ENCODE measurements around the gene IGSF3.

Gene IGSF3

DNA sequence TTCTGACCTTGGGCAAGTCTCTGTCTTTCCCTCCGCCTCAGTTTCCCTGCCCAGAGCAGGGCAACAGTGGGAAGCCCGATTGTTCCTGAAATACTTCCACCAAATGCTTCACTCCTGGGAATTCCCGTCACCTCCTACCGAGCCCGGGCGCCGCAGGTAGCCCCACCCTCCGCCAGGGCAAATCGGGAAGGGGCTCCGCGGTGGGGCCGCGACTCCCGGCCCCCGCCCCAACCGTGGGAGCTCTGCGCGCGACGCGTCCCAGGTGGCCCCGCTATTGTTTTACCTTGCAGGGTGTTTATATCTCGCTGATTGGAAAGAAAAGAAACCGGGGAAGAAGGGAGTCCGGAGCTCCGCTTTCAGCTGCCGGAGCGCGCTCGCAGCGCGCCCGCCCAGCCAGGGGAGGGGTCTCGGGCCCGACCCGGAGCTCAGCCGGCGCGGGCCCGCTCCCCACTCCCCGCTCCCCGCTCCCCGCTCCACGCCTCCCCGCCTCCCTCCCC is 407 bp downstream of the IGSF3 start:
- Histone ChIP-seq H2BK120ac (ENCODE audit: insufficient read depth, low read length, poor library complexity) (peak overlapping the region; percentile 90), H2BK5ac (ENCODE audit: low read depth, low read length, poor library complexity) (peak overlapping the region; percentile 87), H3K79me1 (ENCODE audit: low read length) (peaks cover 11% of the 10 kb centered on the region), H3K9ac (ENCODE audit: low read length) (peak overlapping the region; percentile 23), H3K4ac (ENCODE audit: low read depth, low read length) (peak overlapping the region; percentile 41), H3K9me3 (ENCODE audit: insufficient read depth, low read depth, low read length) (no peaks in the 10 kb centered on the region), H3K4me2 (ENCODE audit: low read length) (peak overlapping the region; percentile 76), H4K12ac (ENCODE audit: low read depth, low read length) (peak overlapping the region; percentile 0), H3K79me2 (ENCODE audit: control insufficient read depth, insufficient read depth, low read length, poor library complexity) (peaks cover 20% of the 10 kb centered on the region), H4K91ac (ENCODE audit: low read depth, low read length) (peak overlapping the region; percentile 86), H3K18ac (ENCODE audit: low read length) (peak overlapping the region; percentile 51), H3K4me3 (ENCODE audit: low read depth, low read length) (peak overlapping the region; percentile 74), H2AK5ac (ENCODE audit: low read length) (peak overlapping the region; percentile 26), H3K27me3 (ENCODE audit: insufficient read depth, low read length) (no peaks in the 10 kb centered on the region), H3K14ac (ENCODE audit: low read length) (peak overlapping the region; percentile 86), H3K27ac (ENCODE audit: low read depth, low read length) (peak overlapping the region; percentile 65), H3K36me3 (ENCODE audit: control insufficient read depth in 1 of 2, insufficient read depth in 2 of 2, low read length in 2 of 2) (peaks cover 2 to 6% of the 10 kb centered on the region in 2 experiments), H4K8ac (ENCODE audit: low read depth, low read length) (peak overlapping the region; percentile 81), H2AFZ (ENCODE audit: insufficient read depth, low read length, poor library complexity) (peak overlapping the region; percentile 1), H3K23ac (ENCODE audit: low read length) (no peak overlapping the region), H2BK12ac (ENCODE audit: low read length) (peak overlapping the region; percentile 46), H3K4me1 (ENCODE audit: control insufficient read depth in 1 of 2, insufficient read depth in 2 of 2, low read length in 2 of 2) (peaks cover 20% of the 10 kb centered on the region in 2 experiments)
- no CpG with 5 or more reads among the region's 45 CpGs for WGBS (ENCODE audit: extremely low coverage, insufficient coverage, insufficient read length)
- DNase-seq = peak; percentile 19 to 52

DNA sequence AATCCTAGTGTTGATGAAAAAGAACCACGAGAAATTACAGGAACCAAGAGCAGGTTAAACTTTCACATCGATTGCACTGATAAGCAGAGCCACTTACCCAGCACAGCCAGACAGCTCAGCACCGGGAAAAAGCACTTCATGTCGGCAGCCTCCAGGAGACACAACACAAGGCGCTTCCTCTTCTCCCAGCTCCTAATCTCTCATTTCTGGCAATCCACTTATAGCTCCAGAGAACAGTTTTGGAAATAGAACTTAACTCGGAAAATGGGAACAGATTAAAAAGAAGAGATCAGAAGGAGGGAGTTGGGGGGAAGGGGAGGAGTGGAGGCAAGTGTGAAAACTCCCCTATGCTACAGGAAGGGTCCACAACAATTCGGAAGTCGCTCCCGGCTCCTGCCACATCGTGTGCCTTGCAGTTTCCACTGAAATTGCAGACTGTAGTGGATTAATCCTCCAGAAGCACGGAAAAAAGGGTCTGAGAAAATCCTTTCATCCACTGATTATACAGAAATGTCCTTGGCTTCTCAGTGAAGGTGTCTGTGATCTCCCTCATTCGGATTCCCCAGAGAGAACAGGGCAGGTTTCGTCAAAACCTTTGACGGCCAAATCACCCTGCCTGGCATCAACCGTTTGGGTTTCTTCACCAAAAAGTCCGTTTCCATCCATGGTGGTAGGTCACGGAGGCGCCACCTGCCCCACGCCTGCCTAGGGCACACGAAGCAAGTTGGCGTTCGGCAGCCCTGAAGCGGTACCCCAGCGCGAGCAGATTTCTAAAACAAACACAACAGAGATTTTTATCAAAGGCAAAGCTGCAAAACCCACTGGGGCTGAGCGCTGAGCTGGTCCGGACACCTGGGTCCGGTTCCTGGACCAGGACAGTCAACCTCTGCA is 1.1 kb downstream of the IGSF3 start:
- peak overlapping the region; percentile 76 for H3K4me2 ChIP-seq (ENCODE audit: low read length)
- H3K9ac ChIP-seq (ENCODE audit: low read length) = peak overlapping the region; percentile 23
- H3K4ac ChIP-seq (ENCODE audit: low read depth, low read length) = peak overlapping the region; percentile 87
- H2AK5ac ChIP-seq (ENCODE audit: low read length) = peak overlapping the region; percentile 26
- H3K4me3 ChIP-seq (ENCODE audit: low read depth, low read length) = peak overlapping the region; percentile 74
- peak overlapping the region; percentile 51 for H3K18ac ChIP-seq (ENCODE audit: low read length)
- DNase-seq = peak in 1 of 2 donors; percentile 28
- peak overlapping the region; percentile 90 for H2BK120ac ChIP-seq (ENCODE audit: insufficient read depth, low read length, poor library complexity)
- H2BK12ac ChIP-seq (ENCODE audit: low read length) = peak overlapping the region; percentile 46
- H3K9me3 ChIP-seq (ENCODE audit: insufficient read depth, low read depth, low read length) = no peaks in the 10 kb centered on the region
- H4K91ac ChIP-seq (ENCODE audit: low read depth, low read length) = peak overlapping the region; percentile 86
- peaks cover 20% of the 10 kb centered on the region in 2 experiments for H3K4me1 ChIP-seq (ENCODE audit: control insufficient read depth in 1 of 2, insufficient read depth in 2 of 2, low read length in 2 of 2)
- no peaks in the 10 kb centered on the region for H3K27me3 ChIP-seq (ENCODE audit: insufficient read depth, low read length)
- peak overlapping the region; percentile 81 for H4K8ac ChIP-seq (ENCODE audit: low read depth, low read length)
- H2BK5ac ChIP-seq (ENCODE audit: low read depth, low read length, poor library complexity) = peak overlapping the region; percentile 87
- peak overlapping the region; percentile 65 for H3K27ac ChIP-seq (ENCODE audit: low read depth, low read length)
- no peak overlapping the region for H3K23ac ChIP-seq (ENCODE audit: low read length)
- H3K79me2 ChIP-seq (ENCODE audit: control insufficient read depth, insufficient read depth, low read length, poor library complexity) = peaks cover 20% of the 10 kb centered on the region
- peak overlapping the region; percentile 0 for H4K12ac ChIP-seq (ENCODE audit: low read depth, low read length)
- H2AFZ ChIP-seq (ENCODE audit: insufficient read depth, low read length, poor library complexity) = peak overlapping the region; percentile 1
- H3K14ac ChIP-seq (ENCODE audit: low read length) = peak overlapping the region; percentile 86
- H3K36me3 ChIP-seq (ENCODE audit: control insufficient read depth in 1 of 2, insufficient read depth in 2 of 2, low read length in 2 of 2) = peaks cover 2 to 6% of the 10 kb centered on the region in 2 experiments
- no CpG with 5 or more reads among the region's 28 CpGs for WGBS (ENCODE audit: extremely low coverage, insufficient coverage, insufficient read length)
- H3K79me1 ChIP-seq (ENCODE audit: low read length) = peaks cover 11% of the 10 kb centered on the region

DNA sequence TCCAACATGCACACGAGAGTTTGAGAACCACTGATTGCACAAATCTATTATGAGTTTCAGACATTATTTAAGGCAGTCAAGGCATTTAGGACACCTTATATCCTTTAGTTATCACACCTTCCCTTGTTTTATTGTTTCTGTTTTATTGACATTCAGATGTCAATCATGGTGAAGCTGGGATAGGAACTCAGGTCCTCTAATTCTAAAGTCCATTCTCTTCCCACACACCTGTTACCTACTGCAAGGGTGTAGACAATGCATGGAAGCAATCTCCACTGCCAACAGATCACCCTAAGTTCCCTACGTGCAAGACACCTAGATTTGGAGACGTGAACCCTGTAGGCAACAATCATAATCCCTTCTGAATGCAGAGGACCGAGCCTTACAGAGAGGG is 2.6 kb downstream of the IGSF3 start:
- Histone ChIP-seq H3K9ac (ENCODE audit: low read length) (no peak overlapping the region), H2BK5ac (ENCODE audit: low read depth, low read length, poor library complexity) (no peak overlapping the region), H2AK5ac (ENCODE audit: low read length) (no peak overlapping the region), H3K4me2 (ENCODE audit: low read length) (peak overlapping the region; percentile 76), H3K36me3 (ENCODE audit: control insufficient read depth in 1 of 2, insufficient read depth in 2 of 2, low read length in 2 of 2) (peaks cover 4 to 6% of the 10 kb centered on the region in 2 experiments), H4K12ac (ENCODE audit: low read depth, low read length) (no peak overlapping the region), H2AFZ (ENCODE audit: insufficient read depth, low read length, poor library complexity) (no peak overlapping the region), H4K8ac (ENCODE audit: low read depth, low read length) (no peak overlapping the region), H3K79me2 (ENCODE audit: control insufficient read depth, insufficient read depth, low read length, poor library complexity) (peaks cover 20% of the 10 kb centered on the region), H2BK12ac (ENCODE audit: low read length) (no peak overlapping the region), H3K18ac (ENCODE audit: low read length) (no peak overlapping the region), H3K27ac (ENCODE audit: low read depth, low read length) (no peak overlapping the region), H3K4ac (ENCODE audit: low read depth, low read length) (peak overlapping the region; percentile 87), H3K23ac (ENCODE audit: low read length) (no peak overlapping the region), H3K4me1 (ENCODE audit: control insufficient read depth in 1 of 2, insufficient read depth in 2 of 2, low read length in 2 of 2) (peaks cover 20% of the 10 kb centered on the region in 2 experiments), H2BK120ac (ENCODE audit: insufficient read depth, low read length, poor library complexity) (no peak overlapping the region), H3K79me1 (ENCODE audit: low read length) (peaks cover 11% of the 10 kb centered on the region), H3K27me3 (ENCODE audit: insufficient read depth, low read length) (no peaks in the 10 kb centered on the region), H4K91ac (ENCODE audit: low read depth, low read length) (no peak overlapping the region), H3K14ac (ENCODE audit: low read length) (no peak overlapping the region), H3K4me3 (ENCODE audit: low read depth, low read length) (no peak overlapping the region), H3K9me3 (ENCODE audit: insufficient read depth, low read depth, low read length) (no peaks in the 10 kb centered on the region)
- WGBS (ENCODE audit: extremely low coverage, insufficient coverage, insufficient read length) = no CpG with 5 or more reads among the region's 4 CpGs
- no peak for DNase-seq

DNA sequence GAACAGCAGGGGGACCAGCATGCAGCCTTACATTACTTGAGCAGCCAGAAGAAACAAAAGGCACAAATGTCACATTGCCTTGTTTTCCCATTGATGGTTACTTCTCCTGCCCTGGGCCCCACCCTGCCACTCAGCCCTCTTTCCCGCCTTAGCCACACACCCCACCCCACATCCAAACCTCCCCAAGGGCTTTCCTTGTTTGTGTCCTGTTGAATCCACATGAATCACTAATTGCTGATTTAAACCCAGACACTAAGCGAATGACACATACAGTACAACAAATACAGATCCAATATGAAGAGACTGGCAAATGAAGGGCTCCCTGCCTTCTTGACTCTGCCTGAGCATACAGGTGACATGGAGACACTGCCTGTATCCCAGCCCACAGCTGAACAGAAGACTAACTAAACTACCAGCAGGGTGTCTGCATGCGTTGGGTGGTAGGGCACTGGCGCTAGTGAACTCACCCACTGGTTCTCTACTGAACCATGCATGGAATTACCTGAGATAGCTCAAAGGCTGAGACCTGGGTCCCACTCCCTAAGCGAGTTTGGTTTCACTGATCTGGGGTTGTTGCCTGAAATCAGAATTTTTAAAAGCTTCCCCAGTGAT is 3.1 kb downstream of the IGSF3 start:
- peaks cover 11% of the 10 kb centered on the region for H3K79me1 ChIP-seq (ENCODE audit: low read length)
- no peak overlapping the region for H2AK5ac ChIP-seq (ENCODE audit: low read length)
- DNase-seq = peak; percentile 36 to 58
- H3K18ac ChIP-seq (ENCODE audit: low read length) = no peak overlapping the region
- H3K9me3 ChIP-seq (ENCODE audit: insufficient read depth, low read depth, low read length) = no peaks in the 10 kb centered on the region
- no CpG with 5 or more reads among the region's 5 CpGs for WGBS (ENCODE audit: extremely low coverage, insufficient coverage, insufficient read length)
- H4K12ac ChIP-seq (ENCODE audit: low read depth, low read length) = no peak overlapping the region
- H3K4me3 ChIP-seq (ENCODE audit: low read depth, low read length) = no peak overlapping the region
- H4K91ac ChIP-seq (ENCODE audit: low read depth, low read length) = no peak overlapping the region
- H2BK120ac ChIP-seq (ENCODE audit: insufficient read depth, low read length, poor library complexity) = no peak overlapping the region
- no peak overlapping the region for H4K8ac ChIP-seq (ENCODE audit: low read depth, low read length)
- peaks cover 4 to 6% of the 10 kb centered on the region in 2 experiments for H3K36me3 ChIP-seq (ENCODE audit: control insufficient read depth in 1 of 2, insufficient read depth in 2 of 2, low read length in 2 of 2)
- H3K14ac ChIP-seq (ENCODE audit: low read length) = no peak overlapping the region
- H3K4me2 ChIP-seq (ENCODE audit: low read length) = peak overlapping the region; percentile 29
- H3K27me3 ChIP-seq (ENCODE audit: insufficient read depth, low read length) = no peaks in the 10 kb centered on the region
- no peak overlapping the region for H2BK12ac ChIP-seq (ENCODE audit: low read length)
- H3K4ac ChIP-seq (ENCODE audit: low read depth, low read length) = peak overlapping the region; percentile 31
- no peak overlapping the region for H3K9ac ChIP-seq (ENCODE audit: low read length)
- H3K4me1 ChIP-seq (ENCODE audit: control insufficient read depth in 1 of 2, insufficient read depth in 2 of 2, low read length in 2 of 2) = peaks cover 20% of the 10 kb centered on the region in 2 experiments
- H2AFZ ChIP-seq (ENCODE audit: insufficient read depth, low read length, poor library complexity) = no peak overlapping the region
- H3K27ac ChIP-seq (ENCODE audit: low read depth, low read length) = no peak overlapping the region
- H2BK5ac ChIP-seq (ENCODE audit: low read depth, low read length, poor library complexity) = no peak overlapping the region
- no peak overlapping the region for H3K23ac ChIP-seq (ENCODE audit: low read length)
- peaks cover 20% of the 10 kb centered on the region for H3K79me2 ChIP-seq (ENCODE audit: control insufficient read depth, insufficient read depth, low read length, poor library complexity)

Measured in trophoblast cell (in vitro differentiated cells and primary cell).